ENCODE results near the gene BTBD18. TPM values are rescaled to one million over a fixed set of nuclear protein-coding genes. Genes with fewer than 3 reads are reported as not detected.

The BTBD18 gene
- polyA plus RNA-seq, 3 donors: 0.10 TPM; not detected in 2

GRCh38 chr11:57758174-57758573 is 6.6 kb upstream of the BTBD18 start:
- no peak overlapping the region for H3K4me2 ChIP-seq (replicated peaks; ENCODE audit: extremely low read depth, low read length, poor library complexity, severe bottlenecking)
- no peak overlapping the region for H2AFZ ChIP-seq (ENCODE audit: insufficient read depth, low read depth, low read length, poor library complexity, severe bottlenecking)
- no peak overlapping the region for H3K27ac ChIP-seq (ENCODE audit: low read depth in 1 of 2, low read length in 2 of 2)
- intact Hi-C loops (cut with micrococcal nuclease): no loop called here
- H3K79me2 ChIP-seq (ENCODE audit: insufficient read depth, low read length): peaks cover 11% of the 10 kb centered on the region
- 100% methylated on average over 1 of the region's 3 CpGs for WGBS (ENCODE audit: insufficient coverage)
- peaks cover 0 to 3% (median 0%) of the 10 kb centered on the region in 3 donors for H3K27me3 Mint-ChIP-seq (ENCODE audit: low read depth in 3 of 3)
- no peaks in the 10 kb centered on the region for H3K36me3 ChIP-seq (replicated peaks in 1 of 2; ENCODE audit: control insufficient read depth in 1 of 2, insufficient read depth in 2 of 2, low read length in 2 of 2)
- no peaks in the 10 kb centered on the region for H3K36me3 Mint-ChIP-seq
- H3K4me3 Mint-ChIP-seq: no peak overlapping the region
- no peak overlapping the region for H3K27ac Mint-ChIP-seq
- peaks cover 12% of the 10 kb centered on the region for H3K4me1 Mint-ChIP-seq
- H3K27me3 ChIP-seq (ENCODE audit: control insufficient read depth in 2 of 2, insufficient read depth in 2 of 2, low read length in 2 of 2): no peaks in the 10 kb centered on the region
- no peak for TF ChIP-seq CTCF (IDR thresholded peaks at IDR 0.05)
- H3K4me3 ChIP-seq (replicated peaks in 1 of 3; ENCODE audit: low read depth in 2 of 3, low read length in 3 of 3): no peak overlapping the region
- no peaks in the 10 kb centered on the region for H4K20me1 ChIP-seq (ENCODE audit: insufficient read depth, low read length)
- DNase-seq: no peak
- peaks cover 0 to 3% of the 10 kb centered on the region in 2 donors for H3K9me3 ChIP-seq (replicated peaks in 1 of 2; ENCODE audit: control insufficient read depth in 1 of 2, insufficient read depth in 1 of 2, low read length in 2 of 2)
- H3K9ac ChIP-seq (ENCODE audit: insufficient read depth, low read length, poor library complexity, severe bottlenecking): no peak overlapping the region
- H3K4me1 ChIP-seq (ENCODE audit: control insufficient read depth in 1 of 2, insufficient read depth in 2 of 2, low read length in 2 of 2): peaks cover 6 to 9% of the 10 kb centered on the region in 2 donors
- H3K9me3 Mint-ChIP-seq: peaks cover 0 to 2% (median under 1%) of the 10 kb centered on the region in 7 donors

- no peaks in the 10 kb centered on the region for H3K4me1 ChIP-seq (ENCODE audit: control insufficient read depth in 1 of 2, insufficient read depth in 2 of 2, low read length in 2 of 2)
- H3K4me3 ChIP-seq (replicated peaks in 1 of 3; ENCODE audit: low read depth in 2 of 3, low read length in 3 of 3): no peak overlapping the region
- no peak overlapping the region for H3K9ac ChIP-seq (ENCODE audit: insufficient read depth, low read length, poor library complexity, severe bottlenecking)
- H3K79me2 ChIP-seq (ENCODE audit: insufficient read depth, low read length): no peaks in the 10 kb centered on the region
- no peaks in the 10 kb centered on the region for H3K36me3 ChIP-seq (replicated peaks in 1 of 2; ENCODE audit: control insufficient read depth in 1 of 2, insufficient read depth in 2 of 2, low read length in 2 of 2)
- Mint-ChIP-seq H3K36me3 (peaks cover 2 to 5% of the 10 kb centered on the region in 2 donors), H3K4me1 (peaks cover 3% of the 10 kb centered on the region), H3K27ac (no peak overlapping the region), H3K4me3 (no peak overlapping the region), H3K27me3 (ENCODE audit: low read depth in 3 of 3) (no peaks in the 10 kb centered on the region), H3K9me3 (peaks cover 0 to 9% (median 4%) of the 10 kb centered on the region in 7 donors)
- H3K4me2 ChIP-seq (replicated peaks; ENCODE audit: extremely low read depth, low read length, poor library complexity, severe bottlenecking): no peak overlapping the region
- peaks cover 0 to 9% of the 10 kb centered on the region in 2 donors for H3K9me3 ChIP-seq (replicated peaks in 1 of 2; ENCODE audit: control insufficient read depth in 1 of 2, insufficient read depth in 1 of 2, low read length in 2 of 2)
- DNase-seq: no peak
- no peak overlapping the region for H2AFZ ChIP-seq (ENCODE audit: insufficient read depth, low read depth, low read length, poor library complexity, severe bottlenecking)
- TF ChIP-seq CTCF (IDR thresholded peaks at IDR 0.05): no peak
- H3K27me3 ChIP-seq (ENCODE audit: control insufficient read depth in 2 of 2, insufficient read depth in 2 of 2, low read length in 2 of 2): no peaks in the 10 kb centered on the region
- WGBS (ENCODE audit: insufficient coverage): 99% methylated on average over 22 of the region's 30 CpGs
- intact Hi-C loops (cut with micrococcal nuclease): no loop called here
- H4K20me1 ChIP-seq (ENCODE audit: insufficient read depth, low read length): no peaks in the 10 kb centered on the region
- no peak overlapping the region for H3K27ac ChIP-seq (ENCODE audit: low read depth in 1 of 2, low read length in 2 of 2)
Measured at GRCh38 chr11:57752954-57753353, 1.3 kb upstream of the BTBD18 start.
